ENCODE data around the gene MT1A.

MT1A gene

GRCh38 chr16:56600398-56600999 lies 38.0 kb upstream of the MT1A start:
- TF ChIP-seq, protein P1, sequence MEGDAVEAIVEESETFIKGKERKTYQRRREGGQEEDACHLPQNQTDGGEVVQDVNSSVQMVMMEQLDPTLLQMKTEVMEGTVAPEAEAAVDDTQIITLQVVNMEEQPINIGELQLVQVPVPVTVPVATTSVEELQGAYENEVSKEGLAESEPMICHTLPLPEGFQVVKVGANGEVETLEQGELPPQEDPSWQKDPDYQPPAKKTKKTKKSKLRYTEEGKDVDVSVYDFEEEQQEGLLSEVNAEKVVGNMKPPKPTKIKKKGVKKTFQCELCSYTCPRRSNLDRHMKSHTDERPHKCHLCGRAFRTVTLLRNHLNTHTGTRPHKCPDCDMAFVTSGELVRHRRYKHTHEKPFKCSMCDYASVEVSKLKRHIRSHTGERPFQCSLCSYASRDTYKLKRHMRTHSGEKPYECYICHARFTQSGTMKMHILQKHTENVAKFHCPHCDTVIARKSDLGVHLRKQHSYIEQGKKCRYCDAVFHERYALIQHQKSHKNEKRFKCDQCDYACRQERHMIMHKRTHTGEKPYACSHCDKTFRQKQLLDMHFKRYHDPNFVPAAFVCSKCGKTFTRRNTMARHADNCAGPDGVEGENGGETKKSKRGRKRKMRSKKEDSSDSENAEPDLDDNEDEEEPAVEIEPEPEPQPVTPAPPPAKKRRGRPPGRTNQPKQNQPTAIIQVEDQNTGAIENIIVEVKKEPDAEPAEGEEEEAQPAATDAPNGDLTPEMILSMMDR (IDR thresholded peaks at IDR 0.05; ENCODE audit: control insufficient read depth, extremely low read depth, insufficient read depth) = peak; percentile 82
- DNase-seq (ENCODE audit: low read depth) = no peak
- H3K4me3 ChIP-seq (ENCODE audit: low read depth, low read length) = no peak overlapping the region

DNA sequence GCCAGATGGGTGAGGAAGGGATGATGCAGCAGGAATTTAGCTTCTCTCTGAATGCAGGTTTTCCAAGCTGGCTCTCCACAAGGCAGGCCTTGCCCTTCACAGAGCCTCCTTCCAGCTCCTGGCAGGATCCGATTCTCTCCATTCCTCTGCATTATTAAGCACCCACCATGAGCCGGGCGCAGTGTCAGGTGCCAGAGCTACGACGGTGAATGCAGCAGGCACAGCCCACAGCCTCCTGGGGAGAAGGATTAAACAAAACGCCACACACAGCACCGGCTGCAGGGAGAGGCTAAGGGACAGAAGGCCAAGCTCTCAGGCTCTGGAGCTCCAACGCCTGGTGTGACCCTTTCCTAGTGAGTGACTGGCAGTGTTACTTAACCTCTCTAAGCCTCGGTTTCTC lies 37.1 kb upstream of the MT1A start:
- no peak for DNase-seq (ENCODE audit: low read depth)
- TF ChIP-seq, protein P1 (IDR thresholded peaks at IDR 0.05; ENCODE audit: control insufficient read depth, extremely low read depth, insufficient read depth) = no peak
- H3K4me3 ChIP-seq (ENCODE audit: low read depth, low read length) = no peak overlapping the region

DNA sequence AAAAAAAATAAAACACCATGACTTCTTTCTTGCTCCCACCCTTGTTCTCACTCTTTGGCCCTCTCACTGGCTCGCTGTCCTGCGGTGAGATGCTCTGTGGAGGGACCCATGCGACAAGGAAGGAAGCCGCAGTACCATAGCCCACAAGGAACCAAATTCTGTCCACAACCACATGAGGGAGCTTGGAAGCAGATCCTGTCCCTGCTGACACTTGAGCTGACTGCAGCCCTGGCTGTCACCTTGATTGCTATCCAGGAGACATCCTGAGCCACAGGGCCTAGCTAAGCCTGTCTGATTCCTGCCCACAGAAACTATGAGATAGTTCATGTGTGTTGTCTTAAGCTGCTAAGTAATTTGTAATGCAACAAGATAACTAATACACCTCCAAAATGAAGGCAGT lies 34.9 kb upstream of the MT1A start:
- H3K4me3 ChIP-seq (ENCODE audit: low read depth, low read length) = no peak overlapping the region
- TF ChIP-seq, protein P1 (IDR thresholded peaks at IDR 0.05; ENCODE audit: control insufficient read depth, extremely low read depth, insufficient read depth) = peak; percentile 70
- DNase-seq (ENCODE audit: low read depth) = no peak

DNA sequence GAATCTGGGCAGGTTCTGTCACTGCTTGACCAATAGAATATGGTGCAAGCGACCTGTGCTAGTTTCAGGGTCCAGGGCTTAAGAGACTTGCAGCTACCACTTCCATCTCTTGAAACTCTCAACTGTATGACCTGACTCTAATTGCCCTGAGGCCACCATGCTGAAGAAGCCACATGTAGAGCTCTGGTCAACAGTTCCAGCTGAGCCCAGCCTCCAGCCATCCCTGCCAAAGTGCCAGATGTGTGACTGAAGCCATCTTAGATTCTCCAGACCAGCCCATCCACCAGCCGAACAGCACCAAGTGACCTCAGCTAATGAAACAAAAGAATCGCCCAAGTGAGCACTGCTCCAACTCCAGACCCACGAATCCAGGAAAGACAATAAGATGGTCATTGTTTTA lies 33.5 kb upstream of the MT1A start:
- TF ChIP-seq, protein P1 (IDR thresholded peaks at IDR 0.05; ENCODE audit: control insufficient read depth, extremely low read depth, insufficient read depth) = no peak

GRCh38 chr16:56605475-56605874 lies 33.0 kb upstream of the MT1A start:
- no peak for DNase-seq (ENCODE audit: low read depth)
- TF ChIP-seq, protein P1 (IDR thresholded peaks at IDR 0.05; ENCODE audit: control insufficient read depth, extremely low read depth, insufficient read depth) = no peak
- H3K4me3 ChIP-seq (ENCODE audit: low read depth, low read length) = no peak overlapping the region

More for the DNA sequence above, 33.5 kb upstream of the MT1A start:
- no peak overlapping the region for H3K4me3 ChIP-seq (ENCODE audit: low read depth, low read length)
- DNase-seq (ENCODE audit: low read depth) = no peak

- TF ChIP-seq, protein P1 (IDR thresholded peaks at IDR 0.05; ENCODE audit: control insufficient read depth, extremely low read depth, insufficient read depth) = no peak
- no peak overlapping the region for H3K4me3 ChIP-seq (ENCODE audit: low read depth, low read length)
- DNase-seq (ENCODE audit: low read depth) = no peak
Measured at GRCh38 chr16:56606071-56606475, 32.4 kb upstream of the MT1A start.

GRCh38 chr16:56606476-56607108 lies 31.9 kb upstream of the MT1A start:
- TF ChIP-seq, protein P1 (IDR thresholded peaks at IDR 0.05; ENCODE audit: control insufficient read depth, extremely low read depth, insufficient read depth) = no peak
- peak; percentile 58 for DNase-seq (ENCODE audit: low read depth)
- no peak overlapping the region for H3K4me3 ChIP-seq (ENCODE audit: low read depth, low read length)

Measured in LNCaP clone FGC (cell line).